K562 (cell line): ENCODE measurements around the gene RXYLT1. TPM values are rescaled to one million over a fixed set of nuclear protein-coding genes. Genes with fewer than 3 reads are reported as not detected.
A peak's percentile ranks its signal among the peaks of the same experiment; 100 is the strongest.

Experiments used
- BACH1 ChIP-seq: fragments of 200-800 bp; sonication (Bioruptor generic); IDR thresholded peaks from 2 replicates; pipeline ENCODE4 v1.6.1; 2016; ENCODE audit warnings: missing genetic modification characterization, missing compliant biosample characterization
- GABPB1 ChIP-seq: sonication (generic); formaldehyde crosslinking; IDR thresholded peaks from 2 replicates; pipeline ENCODE4 v1.8.0; 2022; ENCODE audit warnings: mild to moderate bottlenecking, missing genetic modification reagents
- HOXB6 ChIP-seq: fragments of 250-450 bp; sonication (Bioruptor Pico); IDR thresholded peaks from 2 replicates; pipeline ENCODE4 v1.5.1; 2022; ENCODE audit warnings: mild to moderate bottlenecking, borderline replicate concordance
- NONO ChIP-seq, 2 experiments: fragments of 200-400 bp in 1 of 2; fragments of 450-650 bp in 1 of 2; formaldehyde crosslinking in 1 of 2; IDR thresholded peaks; 2 replicates each; pipeline ENCODE4 v1.6.1; 2017; ENCODE audit warnings: low read depth in 2 of 2, mild to moderate bottlenecking in 2 of 2, moderate library complexity in 2 of 2, low read length in 1 of 2
- PTTG1 ChIP-seq: fragments of 450-650 bp; IDR thresholded peaks from 2 replicates; pipeline ENCODE4 v1.6.1; 2016; ENCODE audit warnings: low read depth, mild to moderate bottlenecking, missing genetic modification characterization, missing compliant biosample characterization
- RHOXF2B ChIP-seq: fragments of 250-450 bp; sonication (Bioruptor Pico); conservative IDR thresholded peaks from 2 replicates; pipeline ENCODE4 v1.5.1; 2021
- SNIP1 ChIP-seq: fragments of 450-650 bp; IDR thresholded peaks from 2 replicates; pipeline ENCODE4 v1.7.1; 2017; ENCODE audit warnings: low read depth, mild to moderate bottlenecking
- TAF1 ChIP-seq: IDR thresholded peaks from 2 replicates; pipeline ENCODE4 v1.6.1; 2011; ENCODE audit warnings: mild to moderate bottlenecking, low read length, moderate library complexity; ENCODE audit not compliant: insufficient read depth, control insufficient read depth, severe bottlenecking; ENCODE audit errors: extremely low read depth
- TAF9B ChIP-seq: fragments of 450-650 bp; IDR thresholded peaks from 2 replicates; pipeline ENCODE4 v1.6.1; 2018; ENCODE audit warnings: mild to moderate bottlenecking; ENCODE audit not compliant: partially characterized antibody
- TGIF2 ChIP-seq: sonication (generic); formaldehyde crosslinking; IDR thresholded peaks from 2 replicates; pipeline ENCODE4 v1.8.1; 2022; ENCODE audit warnings: mild to moderate bottlenecking, missing genetic modification reagents, moderate library complexity
- ZNF224 ChIP-seq: sonication (generic); formaldehyde crosslinking; IDR thresholded peaks from 2 replicates; pipeline ENCODE4 v1.8.0; 2022; ENCODE audit warnings: mild to moderate bottlenecking, missing genetic modification reagents
- ZNF408 ChIP-seq: fragments of 250-450 bp; sonication (Bioruptor Pico); IDR thresholded peaks from 2 replicates; pipeline ENCODE4 v1.4.0; 2020; ENCODE audit warnings: low read depth, mild to moderate bottlenecking, moderate library complexity
- ZNF699 ChIP-seq: fragments of 250-450 bp; sonication (Bioruptor Pico); IDR thresholded peaks from 2 replicates; pipeline ENCODE4 v1.8.0; 2021; ENCODE audit warnings: mild to moderate bottlenecking, moderate library complexity; ENCODE audit not compliant: insufficient replicate concordance
- ZNF766 ChIP-seq: fragments of 200-800 bp; sonication (Bioruptor generic); conservative IDR thresholded peaks from 2 replicates; pipeline ENCODE4 v1.6.1; 2016; ENCODE audit warnings: missing genetic modification characterization, missing compliant biosample characterization
- polyA plus RNA-seq, 8 experiments: library from polyadenylated mRNA; depleted of rRNA in 4 of 8; stranded (reverse) in 5 of 8; unstranded in 3 of 8; fragments of >200 nt; fragmentation: Nextera tagmentation in 2 of 8; fragmentation: Illumina TruSeq in 1 of 8; extraction: Ambion mirVana in 2 of 8; extraction: Trizol in 1 of 8; gene quantifications; 2 replicates each; pipeline versions ENCODE4 v1.2.1 to v1.2.3, GENCODE V29; 2011 to 2014; ENCODE audit warnings: inconsistent platforms in 1 of 8, missing spikeins in 1 of 8
- total RNA-seq, 7 experiments: library from RNA; depleted of rRNA in 6 of 7; stranded (reverse); fragments of >200 nt in 6 of 7; fragmentation: Illumina TruSeq in 2 of 7; extraction: Trizol in 2 of 7; gene quantifications; 2 replicates each; pipeline versions ENCODE4 v1.2.1 to v1.2.3, GENCODE V29; 2011 to 2021; ENCODE audit warnings: low replicate concordance in 1 of 7
- TF ChIP-seq, protein P1 (sequence below), 2 experiments: fragments of 250-450 bp in 1 of 2; fragments of 450-650 bp in 1 of 2; sonication (Bioruptor Pico) in 1 of 2; IDR thresholded peaks; 2 replicates each; pipeline versions ENCODE4 v1.6.1 to v1.8.0; 2016 to 2021; ENCODE audit warnings: mild to moderate bottlenecking in 2 of 2, moderate library complexity in 2 of 2, missing compliant biosample characterization in 1 of 2, missing genetic modification characterization in 1 of 2
- TF ChIP-seq, protein P2 (sequence below): fragments of 450-650 bp; IDR thresholded peaks from 2 replicates; pipeline ENCODE4 v1.6.1; 2016; ENCODE audit warnings: low read depth

The RXYLT1 gene
- total and polyA plus RNA-seq, 9 of the 15 experiments (the other 6 are each of a cell fraction or from before 2014, with no cell fraction given): 6.7 to 26.5 (median 20.9) TPM

DNA sequence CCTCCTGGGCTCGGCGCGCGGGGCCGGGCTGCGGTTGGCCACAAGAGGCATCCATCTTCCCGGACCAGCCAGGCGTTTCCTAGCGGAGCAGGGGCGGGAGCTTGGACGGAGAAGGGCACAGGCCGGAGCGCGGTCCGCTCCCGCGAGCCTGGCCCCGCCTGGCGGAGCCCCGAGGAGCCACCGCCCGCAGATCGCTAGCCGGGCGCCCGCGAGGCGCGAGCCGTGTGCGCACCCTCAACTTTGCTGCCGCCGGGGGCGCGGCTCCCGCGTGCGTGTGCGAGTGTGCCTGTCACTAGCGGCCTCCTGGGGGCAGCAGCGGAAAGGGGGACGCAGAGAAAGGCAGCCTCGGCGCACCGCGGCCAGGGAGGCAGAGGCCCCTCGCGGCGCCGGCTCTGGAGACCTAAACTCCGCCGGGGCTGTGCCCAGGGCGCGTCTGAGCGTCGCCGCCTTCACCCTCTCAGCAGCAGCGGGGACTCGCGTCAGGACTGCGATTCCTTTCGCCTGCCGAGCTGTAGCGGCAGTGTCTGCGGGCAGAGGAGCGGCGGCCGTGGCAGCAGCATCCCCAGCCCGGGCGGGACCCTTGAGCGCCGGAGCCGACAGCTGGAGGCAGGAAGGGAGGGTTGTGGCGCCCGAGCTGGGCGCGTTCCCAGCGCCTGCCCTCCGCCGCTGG, 64.1 kb downstream of the RXYLT1 start (continued):
- TF ChIP-seq, protein P1, sequence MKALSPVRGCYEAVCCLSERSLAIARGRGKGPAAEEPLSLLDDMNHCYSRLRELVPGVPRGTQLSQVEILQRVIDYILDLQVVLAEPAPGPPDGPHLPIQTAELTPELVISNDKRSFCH (CRISPR knock-in tag; IDR thresholded peaks at IDR 0.05): no peak
- TF ChIP-seq, protein P1 (tag; IDR thresholded peaks at IDR 0.05): 0 out of 2 replicates have a peak, but pooled peaks have one; percentile 26
- TF ChIP-seq TAF1 (no peak), TGIF2 (CRISPR knock-in tag) (peak; percentile 74; the same call in 1 of the 2 replicates), GABPB1 (CRISPR knock-in tag) (0 out of 2 replicates have a peak, but pooled peaks have one; percentile 26), HOXB6 (CRISPR knock-in tag) (no peak), ZNF408 (CRISPR knock-in tag) (no peak), ZNF766 (0 out of 2 replicates have a peak, but pooled peaks have one; percentile 46), BACH1 (no peak), RHOXF2B (CRISPR knock-in tag) (no peak), ZNF699 (CRISPR knock-in tag) (no peak), TAF9B (no peak), SNIP1 (no peak), NONO (IDR thresholded peaks at IDR 0.05; ENCODE audit: low read depth in 2 of 2, low read length in 1 of 2) (no peak), ZNF224 (CRISPR knock-in tag) (no peak), PTTG1 (tag) (no peak)
- TF ChIP-seq, protein P2, sequence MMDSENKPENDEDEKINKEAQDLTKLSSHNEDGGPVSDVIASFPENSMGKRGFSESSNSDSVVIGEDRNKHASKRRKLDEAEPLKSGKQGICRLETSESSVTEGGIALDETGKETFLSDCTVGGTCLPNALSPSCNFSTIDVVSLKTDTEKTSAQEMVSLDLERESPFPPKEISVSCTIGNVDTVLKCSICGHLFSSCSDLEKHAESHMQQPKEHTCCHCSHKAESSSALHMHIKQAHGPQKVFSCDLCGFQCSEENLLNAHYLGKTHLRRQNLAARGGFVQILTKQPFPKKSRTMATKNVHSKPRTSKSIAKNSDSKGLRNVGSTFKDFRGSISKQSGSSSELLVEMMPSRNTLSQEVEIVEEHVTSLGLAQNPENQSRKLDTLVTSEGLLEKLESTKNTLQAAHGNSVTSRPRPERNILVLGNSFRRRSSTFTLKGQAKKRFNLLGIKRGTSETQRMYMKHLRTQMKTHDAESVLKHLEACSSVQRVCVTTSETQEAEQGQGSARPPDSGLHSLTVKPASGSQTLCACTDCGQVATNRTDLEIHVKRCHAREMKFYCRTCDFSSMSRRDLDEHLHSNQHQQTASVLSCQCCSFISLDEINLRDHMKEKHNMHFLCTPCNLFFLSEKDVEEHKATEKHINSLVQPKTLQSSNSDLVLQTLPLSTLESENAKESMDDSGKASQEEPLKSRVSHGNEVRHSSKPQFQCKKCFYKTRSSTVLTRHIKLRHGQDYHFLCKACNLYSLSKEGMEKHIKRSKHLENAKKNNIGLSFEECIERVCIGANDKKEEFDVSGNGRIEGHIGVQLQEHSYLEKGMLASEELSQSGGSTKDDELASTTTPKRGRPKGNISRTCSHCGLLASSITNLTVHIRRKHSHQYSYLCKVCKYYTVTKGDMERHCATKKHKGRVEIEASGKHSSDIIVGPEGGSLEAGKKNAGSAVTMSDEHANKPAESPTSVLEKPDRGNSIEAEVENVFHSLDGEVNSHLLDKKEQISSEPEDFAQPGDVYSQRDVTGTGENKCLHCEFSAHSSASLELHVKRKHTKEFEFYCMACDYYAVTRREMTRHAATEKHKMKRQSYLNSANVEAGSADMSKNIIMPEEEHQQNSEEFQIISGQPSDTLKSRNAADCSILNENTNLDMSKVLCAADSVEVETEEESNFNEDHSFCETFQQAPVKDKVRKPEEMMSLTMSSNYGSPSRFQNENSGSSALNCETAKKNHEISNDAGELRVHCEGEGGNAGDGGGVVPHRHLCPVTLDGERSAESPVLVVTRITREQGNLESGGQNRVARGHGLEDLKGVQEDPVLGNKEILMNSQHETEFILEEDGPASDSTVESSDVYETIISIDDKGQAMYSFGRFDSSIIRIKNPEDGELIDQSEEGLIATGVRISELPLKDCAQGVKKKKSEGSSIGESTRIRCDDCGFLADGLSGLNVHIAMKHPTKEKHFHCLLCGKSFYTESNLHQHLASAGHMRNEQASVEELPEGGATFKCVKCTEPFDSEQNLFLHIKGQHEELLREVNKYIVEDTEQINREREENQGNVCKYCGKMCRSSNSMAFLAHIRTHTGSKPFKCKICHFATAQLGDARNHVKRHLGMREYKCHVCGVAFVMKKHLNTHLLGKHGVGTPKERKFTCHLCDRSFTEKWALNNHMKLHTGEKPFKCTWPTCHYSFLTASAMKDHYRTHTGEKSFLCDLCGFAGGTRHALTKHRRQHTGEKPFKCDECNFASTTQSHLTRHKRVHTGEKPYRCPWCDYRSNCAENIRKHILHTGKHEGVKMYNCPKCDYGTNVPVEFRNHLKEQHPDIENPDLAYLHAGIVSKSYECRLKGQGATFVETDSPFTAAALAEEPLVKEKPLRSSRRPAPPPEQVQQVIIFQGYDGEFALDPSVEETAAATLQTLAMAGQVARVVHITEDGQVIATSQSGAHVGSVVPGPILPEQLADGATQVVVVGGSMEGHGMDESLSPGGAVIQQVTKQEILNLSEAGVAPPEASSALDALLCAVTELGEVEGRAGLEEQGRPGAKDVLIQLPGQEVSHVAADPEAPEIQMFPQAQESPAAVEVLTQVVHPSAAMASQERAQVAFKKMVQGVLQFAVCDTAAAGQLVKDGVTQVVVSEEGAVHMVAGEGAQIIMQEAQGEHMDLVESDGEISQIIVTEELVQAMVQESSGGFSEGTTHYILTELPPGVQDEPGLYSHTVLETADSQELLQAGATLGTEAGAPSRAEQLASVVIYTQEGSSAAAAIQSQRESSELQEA: no peak
